ENCODE measurements around the gene ZNF385A. TPM values are rescaled to one million over a fixed set of nuclear protein-coding genes. Genes with fewer than 3 reads are reported as not detected.

The ZNF385A gene, protein sequence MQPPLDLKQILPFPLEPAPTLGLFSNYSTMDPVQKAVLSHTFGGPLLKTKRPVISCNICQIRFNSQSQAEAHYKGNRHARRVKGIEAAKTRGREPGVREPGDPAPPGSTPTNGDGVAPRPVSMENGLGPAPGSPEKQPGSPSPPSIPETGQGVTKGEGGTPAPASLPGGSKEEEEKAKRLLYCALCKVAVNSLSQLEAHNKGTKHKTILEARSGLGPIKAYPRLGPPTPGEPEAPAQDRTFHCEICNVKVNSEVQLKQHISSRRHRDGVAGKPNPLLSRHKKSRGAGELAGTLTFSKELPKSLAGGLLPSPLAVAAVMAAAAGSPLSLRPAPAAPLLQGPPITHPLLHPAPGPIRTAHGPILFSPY
- total RNA-seq: 1.5 and 2.6 TPM in 2 replicates

DNA sequence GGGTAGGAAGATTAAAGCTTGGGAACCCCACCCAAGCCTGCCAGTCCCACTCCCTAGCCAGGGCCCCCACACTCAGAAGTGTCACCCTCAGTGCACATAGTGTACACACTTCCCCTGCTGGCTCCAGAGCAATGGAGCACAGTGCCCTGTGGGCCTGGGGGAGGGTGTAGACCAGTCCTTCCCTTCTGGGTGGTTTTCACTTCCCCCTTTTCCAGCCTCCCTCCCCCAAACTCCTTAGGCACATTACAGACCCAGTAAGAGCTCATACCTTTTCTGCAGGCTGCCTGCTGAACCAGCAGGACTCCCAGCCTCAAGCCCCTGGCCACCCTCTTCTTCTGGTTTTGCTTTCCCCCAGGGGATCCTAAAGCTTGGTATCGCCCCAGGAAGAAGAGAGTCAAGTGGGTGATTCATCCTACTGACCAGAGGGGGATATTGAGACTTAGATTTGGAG lies at the start of gene ZNF385A:
Gene ZNF385A (minus strand): TSS at position 143 of the 451 bp plus-strand sequence. CDS start 219 bp downstream, outside the sequence.

DNA sequence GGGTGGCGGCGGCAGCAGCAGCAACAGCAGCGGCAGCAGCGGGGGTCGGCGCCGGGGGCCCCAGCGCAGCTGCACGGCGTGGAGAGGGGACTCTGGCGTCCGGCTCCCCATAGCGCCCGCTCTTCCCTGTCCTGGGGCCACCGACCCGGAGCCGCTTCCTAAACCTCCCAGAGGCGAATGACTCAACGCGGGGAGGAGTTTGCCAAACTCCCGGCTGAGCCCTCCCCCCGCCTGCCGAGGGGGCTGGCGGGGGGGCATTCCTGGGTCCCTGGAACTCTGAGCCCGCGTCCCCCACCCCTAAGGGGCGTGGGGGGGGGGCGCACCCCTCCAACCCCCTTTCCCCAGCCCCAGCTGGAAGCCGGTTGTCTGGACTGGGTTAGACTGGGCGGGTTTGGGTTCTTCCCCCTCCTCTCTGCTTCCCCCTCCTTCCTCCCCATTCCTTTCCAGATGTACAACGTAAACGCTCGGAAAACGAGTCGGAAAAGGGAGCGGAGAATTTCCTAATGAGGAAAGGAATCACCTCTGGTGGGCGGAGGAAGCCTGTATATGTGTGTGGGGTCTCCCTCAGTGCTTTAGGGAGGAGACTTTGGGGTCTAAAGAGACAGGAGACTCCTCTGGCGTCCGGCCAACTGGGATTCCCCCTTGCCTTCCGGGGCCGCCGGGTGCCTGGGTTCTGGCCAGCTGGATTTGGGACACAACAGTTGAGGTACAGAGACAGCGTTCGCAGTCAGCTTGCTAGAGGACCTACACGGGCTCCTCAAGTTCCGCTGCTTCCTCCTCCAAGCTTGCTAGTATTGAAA lies 34.8 kb upstream of the ZNF385A start, which contains the start of gene ITGA5:
Gene ITGA5 (minus strand): TSS at position 179 of the 800 bp plus-strand sequence. CDS start 68 bp downstream, at position 111.

DNA sequence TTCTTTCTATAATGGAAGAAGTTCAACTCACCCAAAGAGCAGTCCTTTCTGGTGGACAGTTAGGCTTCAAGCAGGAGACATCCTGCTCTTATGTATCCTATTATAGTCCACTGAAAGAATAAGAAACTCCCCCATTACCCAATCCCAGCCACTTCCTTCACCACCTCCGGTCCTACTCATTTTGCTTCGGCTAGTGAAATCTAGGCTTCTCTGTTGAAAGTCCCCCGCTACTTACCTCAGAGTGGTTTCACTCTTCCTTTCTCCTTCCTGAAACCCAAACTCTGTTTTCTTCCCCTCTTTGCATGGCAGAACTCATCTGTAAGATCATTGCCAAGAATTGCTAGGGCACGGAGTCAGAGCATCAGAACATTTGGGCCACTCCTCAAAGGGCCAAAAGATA lies 20.1 kb downstream of the ZNF385A start, which contains the start of gene GPR84:
Gene GPR84 (minus strand): TSS at position 74 of the 400 bp plus-strand sequence. CDS start 635 bp downstream, outside the sequence.

DNA sequence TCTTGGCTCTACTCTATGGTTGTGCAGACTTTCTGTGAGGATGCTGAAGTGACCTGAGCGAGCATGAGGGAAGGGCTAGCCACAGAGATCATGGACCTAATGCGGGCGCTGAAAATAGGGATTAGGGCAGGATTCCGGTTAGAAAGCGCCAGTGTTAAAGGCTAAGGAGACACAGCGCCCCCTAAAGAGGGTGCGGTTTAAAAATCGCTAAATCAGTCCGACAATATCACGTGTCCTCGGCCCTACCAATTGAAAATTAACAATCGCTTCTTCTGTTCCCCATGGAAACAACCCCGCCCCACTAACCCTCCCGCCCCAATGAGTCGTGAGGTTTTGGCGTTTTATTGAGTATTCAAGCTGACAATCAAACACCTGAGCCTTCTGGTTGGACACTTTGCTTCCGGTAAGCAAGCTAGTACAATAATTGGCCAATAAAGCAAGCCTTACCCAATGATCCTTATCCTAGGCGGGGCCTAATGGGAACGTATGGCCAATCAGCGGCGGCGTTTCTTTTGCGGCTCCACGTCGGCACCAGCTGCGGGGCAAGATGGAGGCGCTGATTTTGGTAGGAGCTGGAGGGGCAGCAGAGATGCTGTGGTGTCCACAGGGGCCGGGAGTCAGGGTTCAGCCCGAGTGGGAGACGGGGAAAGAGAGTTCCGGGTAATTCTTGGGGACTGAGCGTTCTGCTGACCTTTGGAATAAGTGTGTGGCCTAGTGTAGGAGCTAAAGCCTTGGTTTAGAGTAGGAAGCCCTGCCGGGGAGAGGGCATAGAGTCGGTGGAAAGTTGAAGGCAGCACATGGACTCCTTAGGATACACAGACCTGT lies 59.7 kb downstream of the ZNF385A start, which contains the start of gene COPZ1:
Gene COPZ1 (plus strand): TSS at position 515 of the 825 bp plus-strand sequence. CDS start 33 bp downstream, at position 548.

Other genes starting within 250 kb of the ZNF385A start
- 21.7 and 31.8 TPM in 2 replicates for gene SMUG1, start 195.7 kb downstream of the ZNF385A start, total RNA-seq
- 26.7 and 60.2 TPM in 2 replicates for gene CBX5, start 104.6 kb downstream of the ZNF385A start, total RNA-seq
- gene HNRNPA1, start 104.0 kb downstream of the ZNF385A start, total RNA-seq: 214 and 225 TPM in 2 replicates
- not detected in 2 replicates for gene NFE2, start 83.7 kb downstream of the ZNF385A start, total RNA-seq
- gene COPZ1, start 59.6 kb downstream of the ZNF385A start, total RNA-seq: 165 and 197 TPM in 2 replicates
- 0.05 TPM in 1 of 2 replicates, not detected in the other for gene GPR84, start 20.2 kb downstream of the ZNF385A start, total RNA-seq
- gene ITGA5, start 34.5 kb upstream of the ZNF385A start, total RNA-seq: 496 and 868 TPM in 2 replicates
- not detected in 2 replicates for gene GTSF1, start 88.9 kb upstream of the ZNF385A start, total RNA-seq
- gene NCKAP1L, start 113.0 kb upstream of the ZNF385A start, total RNA-seq: not detected in 2 replicates
- gene PDE1B, start 164.9 kb upstream of the ZNF385A start, total RNA-seq: not detected in 2 replicates
- not detected in 2 replicates for gene PPP1R1A, start 203.9 kb upstream of the ZNF385A start, total RNA-seq